SK-N-SH (cell line): ENCODE data around the gene SPTB. TPM values are rescaled to one million over a fixed set of nuclear protein-coding genes. Genes with fewer than 3 reads are reported as not detected.
A peak's percentile ranks its signal among the peaks of the same experiment; 100 is the strongest.

Source experiments
- CTCF ChIA-PET: fragments of 300-600, 350-600 bp; formaldehyde crosslinking; extraction: SDS; loops from one replicate; lab custom pipeline; 2021; lab: Yijun Ruan, JAX
- POLR2A ChIA-PET: fragments of 350-600 bp; sonication (Branson Sonifier 250); formaldehyde crosslinking; extraction: SDS; loops from one replicate; lab custom pipeline; 2020; ENCODE audit warnings: antibody characterized with exemption, inconsistent platforms; lab: Yijun Ruan, JAX
- DNase-seq: peaks from one replicate; pipeline ENCODE4 v3.0.0; 2012
- H2AFZ ChIP-seq: fragments of 200-600 bp; sonication (generic); 2 replicates; pipeline ENCODE4 v1.8.1; 2016; ENCODE audit warnings: antibody characterized with exemption, mild to moderate bottlenecking, low read depth
- H3F3A ChIP-seq: fragments of 200-600 bp; sonication (generic); replicated peaks from 2 replicates; pipeline ENCODE3; 2016; ENCODE audit warnings: antibody characterized with exemption, mild to moderate bottlenecking; ENCODE audit not compliant: insufficient read depth
- H3K27ac ChIP-seq, 2 experiments: fragments of 200-500 bp in 1 of 2; fragments of 200-600 bp in 1 of 2; sonication (Bioruptor generic) in 1 of 2; sonication (generic), shearing (Covaris generic) in 1 of 2; 2 replicates each; pipeline versions ENCODE4 v1.5.1 to v1.6.1; 2014 to 2016; ENCODE audit warnings: low read depth in 2 of 2, inconsistent platforms in 1 of 2, low read length in 1 of 2, mild to moderate bottlenecking in 1 of 2, mixed read lengths in 1 of 2
- H3K27me3 ChIP-seq: fragments of 200-600 bp; sonication (generic), shearing (Covaris generic); 2 replicates; pipeline ENCODE4 v1.6.1; 2016; ENCODE audit warnings: mixed run types; ENCODE audit not compliant: insufficient read depth
- H3K36me3 ChIP-seq, 2 experiments: fragments of 200-500 bp in 1 of 2; fragments of 200-600 bp in 1 of 2; sonication (Bioruptor generic) in 1 of 2; sonication (generic) in 1 of 2; replicated peaks in 1 of 2; 2 replicates each; pipeline versions ENCODE3 to v1.5.1; 2014 to 2016; ENCODE audit warnings: low read length in 1 of 2, mild to moderate bottlenecking in 1 of 2; ENCODE audit not compliant: insufficient read depth in 2 of 2, control insufficient read depth in 1 of 2
- H3K4me1 ChIP-seq, 2 experiments: fragments of 200-500 bp in 1 of 2; fragments of 200-600 bp in 1 of 2; sonication (Bioruptor generic) in 1 of 2; sonication (generic), shearing (Covaris generic) in 1 of 2; 2 replicates each; pipeline versions ENCODE4 v1.5.1 to v1.6.1; 2014 to 2016; ENCODE audit warnings: low read depth in 1 of 2, low read length in 1 of 2, mixed run types in 1 of 2; ENCODE audit not compliant: insufficient read depth in 2 of 2, control insufficient read depth in 1 of 2
- H3K4me2 ChIP-seq: fragments of 200-600 bp; sonication (generic), shearing (Covaris generic); 2 replicates; pipeline ENCODE4 v1.6.1; 2017; ENCODE audit warnings: mixed run types
- H3K4me3 ChIP-seq, 2 experiments: fragments of 200-500 bp in 1 of 2; fragments of 200-600 bp in 1 of 2; sonication (Bioruptor generic) in 1 of 2; sonication (generic), shearing (Covaris generic) in 1 of 2; 2 replicates each; pipeline versions ENCODE4 v1.5.1 to v1.8.1; 2014 to 2016; ENCODE audit warnings: low read depth in 2 of 2, inconsistent platforms in 1 of 2, low read length in 1 of 2, mild to moderate bottlenecking in 1 of 2, mixed read lengths in 1 of 2, moderate library complexity in 1 of 2
- H3K79me2 ChIP-seq: fragments of 200-600 bp; sonication (generic); 2 replicates; pipeline ENCODE4 v1.8.1; 2017; ENCODE audit warnings: mild to moderate bottlenecking; ENCODE audit not compliant: insufficient read depth
- H3K9ac ChIP-seq: fragments of 200-600 bp; sonication (generic); 2 replicates; pipeline ENCODE4 v1.6.1; 2017; ENCODE audit warnings: mixed run types
- H3K9me2 ChIP-seq: fragments of 200-600 bp; sonication (generic); 2 replicates; pipeline ENCODE4 v1.6.1; 2017; ENCODE audit warnings: mixed run types
- H3K9me3 ChIP-seq: fragments of 200-600 bp; sonication (generic); 2 replicates; pipeline ENCODE4 v1.6.1; 2017; ENCODE audit warnings: mixed run types, mild to moderate bottlenecking, moderate library complexity
- H4K20me1 ChIP-seq: fragments of 200-600 bp; sonication (generic); 2 replicates; pipeline ENCODE4 v1.6.1; 2017; ENCODE audit warnings: mild to moderate bottlenecking, mixed run types; ENCODE audit not compliant: insufficient read depth
- FOSL2 ChIP-seq: IDR thresholded peaks from 2 replicates; pipeline ENCODE4 v1.4.0; 2012; ENCODE audit warnings: low read depth, mild to moderate bottlenecking, moderate library complexity, borderline replicate concordance
- FOXJ3 ChIP-seq: sonication (generic); formaldehyde crosslinking; IDR thresholded peaks from 2 replicates; pipeline ENCODE4 v1.5.1; 2020; ENCODE audit warnings: mild to moderate bottlenecking, missing genetic modification reagents
- FOXM1 ChIP-seq: IDR thresholded peaks from 2 replicates; pipeline ENCODE4 v1.4.0; 2012; ENCODE audit warnings: low read depth, mild to moderate bottlenecking
- MEF2A ChIP-seq: IDR thresholded peaks from 2 replicates; pipeline ENCODE4 v1.4.0; 2012; ENCODE audit warnings: low read depth, borderline replicate concordance
- NFIC ChIP-seq: IDR thresholded peaks from 2 replicates; pipeline ENCODE4 v1.4.0; 2012; ENCODE audit warnings: borderline replicate concordance
- NRF1 ChIP-seq: IDR thresholded peaks from 2 replicates; pipeline ENCODE4 v1.6.1; 2012; ENCODE audit warnings: low read depth, mild to moderate bottlenecking, low read length
- RAD21 ChIP-seq: IDR thresholded peaks from 2 replicates; pipeline ENCODE4 v1.6.1; 2012; ENCODE audit warnings: mild to moderate bottlenecking, low read length
- REST ChIP-seq: IDR thresholded peaks from 2 replicates; pipeline ENCODE4 v1.6.1; 2012; ENCODE audit warnings: mild to moderate bottlenecking, low read depth, low read length, moderate library complexity
- SMC3 ChIP-seq: IDR thresholded peaks from 2 replicates; pipeline ENCODE4 v1.6.1; 2012; ENCODE audit warnings: low read depth, low read length, improper control_type of control experiment
- TEAD4 ChIP-seq: IDR thresholded peaks from 2 replicates; pipeline ENCODE4 v1.4.0; 2012; ENCODE audit warnings: mild to moderate bottlenecking, borderline replicate concordance; ENCODE audit not compliant: insufficient read depth
- WGBS: methylation state at CpG from one replicate; pipeline ENCODE4 v1.1.6; 2017; ENCODE audit warnings: low lambda C conversion rate; 5-methylcytosine and 5-hydroxymethylcytosine counted together
- polyA plus RNA-seq, 3 experiments: library from polyadenylated mRNA; depleted of rRNA; stranded (reverse); fragments of >200 nt; gene quantifications; 2 replicates each; pipeline ENCODE4 v1.2.3, GENCODE V29; 2012
- TF ChIP-seq, protein P1 (sequence below): IDR thresholded peaks from 2 replicates; pipeline ENCODE4 v1.4.0; 2012; ENCODE audit warnings: low read depth, borderline replicate concordance
- TF ChIP-seq, protein P2 (sequence below): IDR thresholded peaks from 2 replicates; pipeline ENCODE4 v1.4.0; 2012; ENCODE audit warnings: low read depth, borderline replicate concordance

SPTB gene
- polyA plus RNA-seq, 1 of the 3 experiments (the other 2 are of a cell fraction): 0.15 TPM

GRCh38 chr14:64823305-64823861 is 56.3 kb downstream of the SPTB start (continued):
- peak; percentile 80 for TF ChIP-seq RAD21
- no peak for TF ChIP-seq MEF2A
- TF ChIP-seq, protein P1, sequence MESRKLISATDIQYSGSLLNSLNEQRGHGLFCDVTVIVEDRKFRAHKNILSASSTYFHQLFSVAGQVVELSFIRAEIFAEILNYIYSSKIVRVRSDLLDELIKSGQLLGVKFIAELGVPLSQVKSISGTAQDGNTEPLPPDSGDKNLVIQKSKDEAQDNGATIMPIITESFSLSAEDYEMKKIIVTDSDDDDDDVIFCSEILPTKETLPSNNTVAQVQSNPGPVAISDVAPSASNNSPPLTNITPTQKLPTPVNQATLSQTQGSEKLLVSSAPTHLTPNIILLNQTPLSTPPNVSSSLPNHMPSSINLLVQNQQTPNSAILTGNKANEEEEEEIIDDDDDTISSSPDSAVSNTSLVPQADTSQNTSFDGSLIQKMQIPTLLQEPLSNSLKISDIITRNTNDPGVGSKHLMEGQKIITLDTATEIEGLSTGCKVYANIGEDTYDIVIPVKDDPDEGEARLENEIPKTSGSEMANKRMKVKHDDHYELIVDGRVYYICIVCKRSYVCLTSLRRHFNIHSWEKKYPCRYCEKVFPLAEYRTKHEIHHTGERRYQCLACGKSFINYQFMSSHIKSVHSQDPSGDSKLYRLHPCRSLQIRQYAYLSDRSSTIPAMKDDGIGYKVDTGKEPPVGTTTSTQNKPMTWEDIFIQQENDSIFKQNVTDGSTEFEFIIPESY: no peak
- TF ChIP-seq FOSL2: no peak
- peak; percentile 95 for TF ChIP-seq SMC3
- no peak for TF ChIP-seq TEAD4

GRCh38 chr14:64821651-64822050 is 58.1 kb downstream of the SPTB start:
- H3K36me3 ChIP-seq: no peaks in the 10 kb centered on the region
- H4K20me1 ChIP-seq: no peaks in the 10 kb centered on the region
- no peaks in the 10 kb centered on the region for H3K27me3 ChIP-seq
- peaks cover 0 to 31% of the 10 kb centered on the region in 2 experiments; a peak in 1 of 4 replicates for H3K4me1 ChIP-seq
- 100% methylated on average over 4 of the region's 4 CpGs for WGBS
- POLR2A ChIA-PET: no interaction called here
- H3K9ac ChIP-seq: no peak overlapping the region
- CTCF ChIA-PET: interaction anchor here (0.6 to 5.8 kb wide), 7 partner anchors 8 to 151 kb away, joined by 3 to 163 read pairs (median 20); no protein-coding TSS in a partner anchor
- H3K79me2 ChIP-seq: no peaks in the 10 kb centered on the region
- DNase-seq: no peak
- no peaks in the 10 kb centered on the region for H3K9me3 ChIP-seq
- no peak overlapping the region for H3K27ac ChIP-seq
- no peak overlapping the region for H3K4me3 ChIP-seq
- no peaks in the 10 kb centered on the region for H3F3A ChIP-seq
- no peak overlapping the region for H2AFZ ChIP-seq
- H3K9me2 ChIP-seq: no peaks in the 10 kb centered on the region
- TF ChIP-seq FOXM1 (no peak), FOXJ3 (no peak), RAD21 (no peak), MEF2A (no peak), NRF1 (no peak), REST (no peak), NFIC (no peak)
- TF ChIP-seq, protein P2, sequence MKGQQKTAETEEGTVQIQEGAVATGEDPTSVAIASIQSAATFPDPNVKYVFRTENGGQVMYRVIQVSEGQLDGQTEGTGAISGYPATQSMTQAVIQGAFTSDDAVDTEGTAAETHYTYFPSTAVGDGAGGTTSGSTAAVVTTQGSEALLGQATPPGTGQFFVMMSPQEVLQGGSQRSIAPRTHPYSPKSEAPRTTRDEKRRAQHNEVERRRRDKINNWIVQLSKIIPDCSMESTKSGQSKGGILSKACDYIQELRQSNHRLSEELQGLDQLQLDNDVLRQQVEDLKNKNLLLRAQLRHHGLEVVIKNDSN: no peak
- H3K4me2 ChIP-seq: no peak overlapping the region
